ENCODE measurements around the gene FYN. TPM values are rescaled to one million over a fixed set of nuclear protein-coding genes. Genes with fewer than 3 reads are reported as not detected.

Gene FYN
- total RNA-seq, 1 experiment from 2014 or later: 34.3 TPM

GRCh38 chr6:111842271-111842822 lies 30.9 kb downstream of the FYN start:
- ChIA-PET CTCF (no interaction called here), POLR2A (ENCODE audit: low non-redundant PET) (no interaction called here)
- H3K9me3 ChIP-seq (ENCODE audit: low read depth, low read length, poor library complexity, severe bottlenecking): no peaks in the 10 kb centered on the region
- DNase-seq (ENCODE audit: low spot score): no peak
- BruUV-seq (replicated peaks): no TSS peak
- intact Hi-C loops (cut with micrococcal nuclease; ENCODE audit: unreplicated experiment): no loop called here
- no peaks in the 10 kb centered on the region for H3K36me3 ChIP-seq (ENCODE audit: insufficient read depth, low read length, poor library complexity, severe bottlenecking)
- TF ChIP-seq CTCF (conservative IDR thresholded peaks at IDR 0.05; ENCODE audit: low read depth, low read length) (no peak), EZH2 (IDR thresholded peaks at IDR 0.05; ENCODE audit: borderline replicate concordance, low read depth, low read length, poor library complexity, severe bottlenecking) (no peak)
- H3K4me3 ChIP-seq (ENCODE audit: low read depth, low read length, poor library complexity, severe bottlenecking): no peak overlapping the region
- no peaks in the 10 kb centered on the region for H3K4me1 ChIP-seq (ENCODE audit: insufficient read depth, low read length, poor library complexity, severe bottlenecking)
- no peak overlapping the region for H3K27ac ChIP-seq (ENCODE audit: low read depth, low read length, poor library complexity, severe bottlenecking)
- H3K27me3 ChIP-seq (replicated peaks; ENCODE audit: insufficient read depth, low read depth, low read length, poor library complexity): no peaks in the 10 kb centered on the region

GRCh38 chr6:111841822-111842221 lies 31.4 kb downstream of the FYN start:
- no peak overlapping the region for H3K4me3 ChIP-seq (ENCODE audit: low read depth, low read length, poor library complexity, severe bottlenecking)
- intact Hi-C loops (cut with micrococcal nuclease; ENCODE audit: unreplicated experiment): no loop called here
- ChIA-PET CTCF (no interaction called here), POLR2A (ENCODE audit: low non-redundant PET) (no interaction called here)
- no peaks in the 10 kb centered on the region for H3K9me3 ChIP-seq (ENCODE audit: low read depth, low read length, poor library complexity, severe bottlenecking)
- BruUV-seq (replicated peaks): no TSS peak
- TF ChIP-seq EZH2 (IDR thresholded peaks at IDR 0.05; ENCODE audit: borderline replicate concordance, low read depth, low read length, poor library complexity, severe bottlenecking) (no peak), CTCF (conservative IDR thresholded peaks at IDR 0.05; ENCODE audit: low read depth, low read length) (no peak)
- no peaks in the 10 kb centered on the region for H3K4me1 ChIP-seq (ENCODE audit: insufficient read depth, low read length, poor library complexity, severe bottlenecking)
- H3K36me3 ChIP-seq (ENCODE audit: insufficient read depth, low read length, poor library complexity, severe bottlenecking): no peaks in the 10 kb centered on the region
- H3K27me3 ChIP-seq (replicated peaks; ENCODE audit: insufficient read depth, low read depth, low read length, poor library complexity): no peaks in the 10 kb centered on the region
- H3K27ac ChIP-seq (ENCODE audit: low read depth, low read length, poor library complexity, severe bottlenecking): no peak overlapping the region
- DNase-seq (ENCODE audit: low spot score): no peak

- no TSS peak for BruUV-seq (replicated peaks)
- Histone ChIP-seq H3K27ac (ENCODE audit: low read depth, low read length, poor library complexity, severe bottlenecking) (no peak overlapping the region), H3K9me3 (ENCODE audit: low read depth, low read length, poor library complexity, severe bottlenecking) (no peaks in the 10 kb centered on the region), H3K36me3 (ENCODE audit: insufficient read depth, low read length, poor library complexity, severe bottlenecking) (no peaks in the 10 kb centered on the region), H3K4me1 (ENCODE audit: insufficient read depth, low read length, poor library complexity, severe bottlenecking) (no peaks in the 10 kb centered on the region), H3K27me3 (replicated peaks; ENCODE audit: insufficient read depth, low read depth, low read length, poor library complexity) (no peaks in the 10 kb centered on the region), H3K4me3 (ENCODE audit: low read depth, low read length, poor library complexity, severe bottlenecking) (no peak overlapping the region)
- ChIA-PET POLR2A (ENCODE audit: low non-redundant PET) (no interaction called here), CTCF (no interaction called here)
- TF ChIP-seq CTCF (conservative IDR thresholded peaks at IDR 0.05; ENCODE audit: low read depth, low read length): no peak
- TF ChIP-seq EZH2 (IDR thresholded peaks at IDR 0.05; ENCODE audit: borderline replicate concordance, low read depth, low read length, poor library complexity, severe bottlenecking): no peak
- intact Hi-C loops (cut with micrococcal nuclease; ENCODE audit: unreplicated experiment): no loop called here
- DNase-seq (ENCODE audit: low spot score): no peak
Observed at GRCh38 chr6:111840803-111841202, 32.4 kb downstream of the FYN start.
